ENCODE measurements around the gene SUSD5. TPM values are rescaled to one million over a fixed set of nuclear protein-coding genes. Genes with fewer than 3 reads are reported as not detected.

SUSD5 gene
- total RNA-seq, 1 experiment from 2014 or later, result 1.2 TPM

- H3K27ac Mint-ChIP-seq, result no peak overlapping the region
- ATAC-seq (no peak), DNase-seq (ENCODE audit: low spot score) (no peak)
- TF ChIP-seq ARID4B (CRISPR knock-in tag; IDR thresholded peaks at IDR 0.05; ENCODE audit: borderline replicate concordance) (no peak), PREB (CRISPR knock-in tag; IDR thresholded peaks at IDR 0.05; ENCODE audit: borderline replicate concordance) (no peak), ZNF671 (CRISPR knock-in tag; IDR thresholded peaks at IDR 0.05) (no peak), ETV6 (CRISPR knock-in tag; IDR thresholded peaks at IDR 0.05) (no peak), MLX (CRISPR knock-in tag; IDR thresholded peaks at IDR 0.05) (no peak), CREM (CRISPR knock-in tag; IDR thresholded peaks at IDR 0.05) (no peak), GRHL2 (CRISPR knock-in tag; IDR thresholded peaks at IDR 0.05; ENCODE audit: insufficient replicate concordance, severe bottlenecking) (no peak), ELF4 (CRISPR knock-in tag; IDR thresholded peaks at IDR 0.05; ENCODE audit: low read depth) (no peak), E2F1 (CRISPR knock-in tag; IDR thresholded peaks at IDR 0.05) (no peak), FOXK1 (CRISPR knock-in tag; IDR thresholded peaks at IDR 0.05) (no peak), GTF2I (CRISPR knock-in tag; conservative IDR thresholded peaks at IDR 0.05) (no peak), RORB (CRISPR knock-in tag; IDR thresholded peaks at IDR 0.05) (no peak), HMGA2 (CRISPR knock-in tag; IDR thresholded peaks at IDR 0.05) (no peak), PRRX2 (CRISPR knock-in tag; IDR thresholded peaks at IDR 0.05) (no peak)
- CTCF ChIA-PET, result interaction anchor here (0.7 to 1.0 kb wide), 2 partner anchors 16 to 44 kb away, joined by 3 to 10 read pairs; no protein-coding TSS in a partner anchor
- peaks cover 45% of the 10 kb centered on the region for H3K36me3 Mint-ChIP-seq
- no peaks in the 10 kb centered on the region for H3K9me3 Mint-ChIP-seq
- no peak overlapping the region for H3K4me3 Mint-ChIP-seq
- H3K27me3 Mint-ChIP-seq (ENCODE audit: low read depth), result no peaks in the 10 kb centered on the region
- POLR2A ChIA-PET, result no interaction called here
- H3K4me1 Mint-ChIP-seq, result peaks cover 2% of the 10 kb centered on the region; the same call in 1 of the 2 replicates
Measured at GRCh38 chr3:33137691-33138090, 80.9 kb downstream of the SUSD5 start.

- Mint-ChIP-seq H3K4me1 (peaks cover 13% of the 10 kb centered on the region), H3K27ac (no peak overlapping the region; the same call in 1 of the 2 replicates), H3K9me3 (no peaks in the 10 kb centered on the region), H3K4me3 (no peak overlapping the region), H3K27me3 (ENCODE audit: low read depth) (no peaks in the 10 kb centered on the region), H3K36me3 (peaks cover 43% of the 10 kb centered on the region)
- ATAC-seq, result no peak
- no peak for DNase-seq (ENCODE audit: low spot score)
- POLR2A ChIA-PET, result no interaction called here
- TF ChIP-seq MXD4 (CRISPR knock-in tag; IDR thresholded peaks at IDR 0.05; ENCODE audit: borderline replicate concordance) (no peak), EMX1 (CRISPR knock-in tag; IDR thresholded peaks at IDR 0.05) (no peak), SMAD4 (CRISPR knock-in tag; IDR thresholded peaks at IDR 0.05) (no peak), ZNF121 (CRISPR knock-in tag; IDR thresholded peaks at IDR 0.05) (no peak), ZNF425 (CRISPR knock-in tag; conservative IDR thresholded peaks at IDR 0.05) (no peak), OVOL2 (CRISPR knock-in tag; IDR thresholded peaks at IDR 0.05; ENCODE audit: borderline replicate concordance) (no peak), NR2C2 (CRISPR knock-in tag; IDR thresholded peaks at IDR 0.05) (no peak), NR3C1 (CRISPR knock-in tag; conservative IDR thresholded peaks at IDR 0.05; ENCODE audit: low read depth) (no peak), ZNF219 (CRISPR knock-in tag; IDR thresholded peaks at IDR 0.05; ENCODE audit: borderline replicate concordance) (no peak), PREB (CRISPR knock-in tag; IDR thresholded peaks at IDR 0.05; ENCODE audit: borderline replicate concordance) (no peak), MLX (CRISPR knock-in tag; IDR thresholded peaks at IDR 0.05) (no peak), CREB1 (CRISPR knock-in tag; IDR thresholded peaks at IDR 0.05) (no peak)
- CTCF ChIA-PET, result interaction anchor here (2.0 kb wide), 1 partner anchor 10 kb away, joined by 11 read pairs; no protein-coding TSS in a partner anchor
Measured at GRCh38 chr3:33134026-33134625, 84.5 kb downstream of the SUSD5 start.
